Fibroblast of lung (primary cell): ENCODE results near the gene SCFD2. TPM values are rescaled to one million over a fixed set of nuclear protein-coding genes. Genes with fewer than 3 reads are reported as not detected.

Experiments used
- DNase-seq, 2 donors: peaks; one replicate each; pipeline versions ENCODE4 v3.0.0 to v3.0.0-alpha.2; 2010; ENCODE audit warnings: low read depth in 2 of 2
- H2AFZ ChIP-seq: 2 replicates; pipeline ENCODE4 v1.5.1; 2012; ENCODE audit warnings: low read length, control low read depth, inconsistent platforms
- H3K27ac ChIP-seq: 2 replicates; pipeline ENCODE4 v1.5.1; 2011; ENCODE audit warnings: low read length, control low read depth; ENCODE audit not compliant: insufficient read depth
- H3K27me3 ChIP-seq: 2 replicates; pipeline ENCODE4 v1.5.1; 2011; ENCODE audit warnings: mild to moderate bottlenecking, low read length; ENCODE audit not compliant: control insufficient read depth, insufficient read depth
- H3K36me3 ChIP-seq: 2 replicates; pipeline ENCODE4 v1.5.1; 2011; ENCODE audit warnings: low read length; ENCODE audit not compliant: control insufficient read depth, insufficient read depth
- H3K4me1 ChIP-seq: 2 replicates; pipeline ENCODE4 v1.5.1; 2011; ENCODE audit warnings: low read length; ENCODE audit not compliant: control insufficient read depth, insufficient read depth; ENCODE audit errors: extremely low read depth
- H3K4me2 ChIP-seq: 2 replicates; pipeline ENCODE4 v1.5.1; 2011; ENCODE audit warnings: low read length, control low read depth; ENCODE audit not compliant: insufficient read depth; ENCODE audit errors: extremely low read depth
- H3K4me3 ChIP-seq, 4 experiments: fragments of 200-600 bp in 1 of 4; sonication (generic) in 1 of 4; replicated peaks in 1 of 4; 2 replicates each; pipeline ENCODE4 v1.5.1; 2011 to 2016; ENCODE audit warnings: low read length in 4 of 4, low read depth in 3 of 4, mild to moderate bottlenecking in 3 of 4, control low read depth in 2 of 4, inconsistent platforms in 1 of 4, mixed read lengths in 1 of 4; ENCODE audit not compliant: insufficient read depth in 1 of 4; ENCODE audit errors: control extremely low read depth in 1 of 4
- H3K79me2 ChIP-seq: 2 replicates; pipeline ENCODE4 v1.5.1; 2012; ENCODE audit warnings: mild to moderate bottlenecking, low read length, inconsistent platforms; ENCODE audit not compliant: control insufficient read depth, insufficient read depth
- H3K9ac ChIP-seq: 2 replicates; pipeline ENCODE4 v1.5.1; 2011; ENCODE audit warnings: mild to moderate bottlenecking, low read length, control low read depth; ENCODE audit not compliant: insufficient read depth
- H3K9me3 ChIP-seq: 2 replicates; pipeline ENCODE4 v1.5.1; 2012; ENCODE audit warnings: low read depth, low read length; ENCODE audit not compliant: control insufficient read depth, insufficient read depth
- H4K20me1 ChIP-seq: 2 replicates; pipeline ENCODE4 v1.5.1; 2011; ENCODE audit warnings: low read length; ENCODE audit not compliant: control insufficient read depth, insufficient read depth; ENCODE audit errors: extremely low read depth
- CTCF ChIP-seq, 2 donors: IDR thresholded peaks in 1 of 2; conservative IDR thresholded peaks in 1 of 2; 1 replicate in 1 of 2; 2 replicates in 1 of 2; pipeline ENCODE4 v1.5.1; 2011 to 2012; ENCODE audit warnings: low read length in 2 of 2, control low read depth in 1 of 2, inconsistent platforms in 1 of 2, low read depth in 1 of 2, mild to moderate bottlenecking in 1 of 2
- EZH2 ChIP-seq: IDR thresholded peaks from 2 replicates; pipeline ENCODE4 v1.5.1; 2012; ENCODE audit warnings: low read length, control low read depth, mild to moderate bottlenecking; ENCODE audit errors: missing control alignments
- polyA plus RNA-seq, 2 donors: library from polyadenylated mRNA; depleted of rRNA in 1 of 2; stranded (reverse) in 1 of 2; unstranded in 1 of 2; fragments of >200 nt; gene quantifications; 2 replicates each; pipeline ENCODE4 v1.2.1, GENCODE V29; 2011 to 2012; ENCODE audit warnings: missing spikeins in 1 of 2
- total RNA-seq: library from RNA; depleted of rRNA; stranded (reverse); fragments of >200 nt; gene quantifications from 2 replicates; pipeline ENCODE4 v1.2.1, GENCODE V29; 2014

SCFD2 gene
- total and polyA plus RNA-seq, 2 donors (not counting 1 experiment from before 2014, with no cell fraction given), result 16.2 to 23.1 TPM

GRCh38 chr4:53281438-53281837 lies 84.4 kb downstream of the SCFD2 start:
- no peak overlapping the region for H3K4me2 ChIP-seq
- H4K20me1 ChIP-seq, result no peaks in the 10 kb centered on the region
- H3K4me1 ChIP-seq, result no peaks in the 10 kb centered on the region
- no peaks in the 10 kb centered on the region for H3K9me3 ChIP-seq
- no peaks in the 10 kb centered on the region for H3K36me3 ChIP-seq
- H3K27me3 ChIP-seq, result no peaks in the 10 kb centered on the region
- no peak overlapping the region for H2AFZ ChIP-seq
- DNase-seq, result peak in 1 of 2 donors; percentile 6
- peaks cover 5% of the 10 kb centered on the region for H3K79me2 ChIP-seq
- no peak for TF ChIP-seq CTCF (conservative IDR thresholded peaks at IDR 0.05 in 1 of 2, IDR thresholded peaks at IDR 0.05 in 1 of 2; ENCODE audit: low read depth in 1 of 2, low read length in 2 of 2)
- TF ChIP-seq EZH2, result no peak
- H3K27ac ChIP-seq, result no peak overlapping the region
- no peak overlapping the region for H3K9ac ChIP-seq
- no peak overlapping the region for H3K4me3 ChIP-seq

- peaks cover 2% of the 10 kb centered on the region for H3K79me2 ChIP-seq
These were observed 85.0 kb downstream of the SCFD2 start for GRCh38 chr4:53280846-53281245.

GRCh38 chr4:53274609-53275268 lies 91.1 kb downstream of the SCFD2 start:
- Histone ChIP-seq H4K20me1 (no peaks in the 10 kb centered on the region), H3K9ac (no peak overlapping the region), H3K27me3 (no peaks in the 10 kb centered on the region), H3K36me3 (no peaks in the 10 kb centered on the region), H2AFZ (no peak overlapping the region), H3K4me2 (no peak overlapping the region), H3K4me3 (no peak overlapping the region), H3K79me2 (no peaks in the 10 kb centered on the region), H3K27ac (no peak overlapping the region), H3K4me1 (no peaks in the 10 kb centered on the region), H3K9me3 (no peaks in the 10 kb centered on the region)
- no peak for TF ChIP-seq CTCF (conservative IDR thresholded peaks at IDR 0.05 in 1 of 2, IDR thresholded peaks at IDR 0.05 in 1 of 2; ENCODE audit: low read depth in 1 of 2, low read length in 2 of 2)
- TF ChIP-seq EZH2, result no peak
- DNase-seq, result no peak

More at GRCh38 chr4:53280846-53281245, 85.0 kb downstream of the SCFD2 start:
- Histone ChIP-seq H3K4me3 (no peak overlapping the region), H4K20me1 (no peaks in the 10 kb centered on the region), H3K4me1 (no peaks in the 10 kb centered on the region), H2AFZ (no peak overlapping the region), H3K36me3 (no peaks in the 10 kb centered on the region), H3K4me2 (no peak overlapping the region), H3K27me3 (no peaks in the 10 kb centered on the region), H3K9me3 (no peaks in the 10 kb centered on the region), H3K27ac (no peak overlapping the region), H3K9ac (no peak overlapping the region)
- TF ChIP-seq CTCF (conservative IDR thresholded peaks at IDR 0.05 in 1 of 2, IDR thresholded peaks at IDR 0.05 in 1 of 2; ENCODE audit: low read depth in 1 of 2, low read length in 2 of 2) (no peak), EZH2 (no peak)
- DNase-seq, result no peak
